CD4-positive, alpha-beta T cell treated with Interleukin-15 for 4 hours (primary cell): ENCODE results near the gene OGA.

Source experiments
- DNase-seq: peaks from one replicate; pipeline ENCODE4 v3.0.0-alpha.2; 2020; ENCODE audit warnings: low spot score

Gene OGA

GRCh38 chr10:101775273-101776160 lies 42.7 kb downstream of the OGA start, which contains the start of gene FGF8:
Gene FGF8, minus strand, starts transcription at chr10:101776114. Its CDS starts 214 bp downstream, at chr10:101775900.
- DNase-seq: no peak

GRCh38 chr10:101774589-101775272 lies 43.5 kb downstream of the OGA start:
- DNase-seq: no peak

GRCh38 chr10:101773923-101774588 lies 44.2 kb downstream of the OGA start:
- no peak for DNase-seq

- no peak for DNase-seq
Observed at GRCh38 chr10:101772895-101773761, 45.1 kb downstream of the OGA start.

- no peak for DNase-seq
Observed at GRCh38 chr10:101772017-101772894, 46.0 kb downstream of the OGA start.

- no peak for DNase-seq
Observed at GRCh38 chr10:101771380-101771779, 46.9 kb downstream of the OGA start.

GRCh38 chr10:101770331-101771215 lies 47.7 kb downstream of the OGA start:
- DNase-seq: no peak

GRCh38 chr10:101769541-101770180 lies 48.6 kb downstream of the OGA start:
- DNase-seq: no peak

- no peak for DNase-seq
Observed at GRCh38 chr10:101768791-101769170, 49.5 kb downstream of the OGA start.

- no peak for DNase-seq
Observed at GRCh38 chr10:101767966-101768790, 50.1 kb downstream of the OGA start.

GRCh38 chr10:101767600-101767945 lies 50.7 kb downstream of the OGA start:
- DNase-seq: no peak

- DNase-seq: no peak
Observed at GRCh38 chr10:101766753-101767599, 51.3 kb downstream of the OGA start.

- no peak for DNase-seq
Observed at GRCh38 chr10:101766306-101766705, 51.9 kb downstream of the OGA start.

GRCh38 chr10:101763141-101763846 lies 55.0 kb downstream of the OGA start:
- DNase-seq: no peak

GRCh38 chr10:101762736-101763135 lies 55.5 kb downstream of the OGA start:
- no peak for DNase-seq

GRCh38 chr10:101761226-101761625 lies 57.0 kb downstream of the OGA start:
- DNase-seq: no peak

- no peak for DNase-seq
Observed at GRCh38 chr10:101760510-101760909, 57.7 kb downstream of the OGA start.
